ENCODE results near the gene PTK7.
A peak's percentile ranks its signal among the peaks of the same experiment; 100 is the strongest.

Gene PTK7

GRCh38 chr6:43175676-43176422, 99.7 kb downstream of the PTK7 start:
- no peaks in the 10 kb centered on the region for H3K27me3 ChIP-seq (replicated peaks; ENCODE audit: control insufficient read depth, insufficient read depth, low read length, poor library complexity, severe bottlenecking)
- no peaks in the 10 kb centered on the region for H3K9me3 ChIP-seq (ENCODE audit: control insufficient read depth, low read length)
- H3K36me3 ChIP-seq (ENCODE audit: control insufficient read depth, insufficient read depth, low read length): peaks cover 30% of the 10 kb centered on the region
- H3K27ac ChIP-seq (ENCODE audit: insufficient read depth, low read length, poor library complexity, severe bottlenecking): peak overlapping the region; percentile 74
- no peak for DNase-seq
- peaks cover 27% of the 10 kb centered on the region for H3K4me1 ChIP-seq (ENCODE audit: control insufficient read depth, insufficient read depth, low read length, poor library complexity, severe bottlenecking)
- H3K4me3 ChIP-seq (ENCODE audit: insufficient read depth, low read depth, low read length, poor library complexity, severe bottlenecking): no peak overlapping the region

GRCh38 chr6:43176423-43176786, 100.3 kb downstream of the PTK7 start:
- Histone ChIP-seq H3K27ac (ENCODE audit: insufficient read depth, low read length, poor library complexity, severe bottlenecking) (peak overlapping the region; percentile 30), H3K27me3 (replicated peaks; ENCODE audit: control insufficient read depth, insufficient read depth, low read length, poor library complexity, severe bottlenecking) (no peaks in the 10 kb centered on the region), H3K4me1 (ENCODE audit: control insufficient read depth, insufficient read depth, low read length, poor library complexity, severe bottlenecking) (peaks cover 28% of the 10 kb centered on the region), H3K4me3 (ENCODE audit: insufficient read depth, low read depth, low read length, poor library complexity, severe bottlenecking) (no peak overlapping the region), H3K9me3 (ENCODE audit: control insufficient read depth, low read length) (no peaks in the 10 kb centered on the region), H3K36me3 (ENCODE audit: control insufficient read depth, insufficient read depth, low read length) (peaks cover 30% of the 10 kb centered on the region)
- no peak for DNase-seq

- H3K4me3 ChIP-seq (ENCODE audit: insufficient read depth, low read depth, low read length, poor library complexity, severe bottlenecking): no peak overlapping the region
- H3K9me3 ChIP-seq (ENCODE audit: control insufficient read depth, low read length): no peaks in the 10 kb centered on the region
- DNase-seq: no peak
- no peak overlapping the region for H3K27ac ChIP-seq (ENCODE audit: insufficient read depth, low read length, poor library complexity, severe bottlenecking)
- peaks cover 30% of the 10 kb centered on the region for H3K36me3 ChIP-seq (ENCODE audit: control insufficient read depth, insufficient read depth, low read length)
- peaks cover 32% of the 10 kb centered on the region for H3K4me1 ChIP-seq (ENCODE audit: control insufficient read depth, insufficient read depth, low read length, poor library complexity, severe bottlenecking)
- H3K27me3 ChIP-seq (replicated peaks; ENCODE audit: control insufficient read depth, insufficient read depth, low read length, poor library complexity, severe bottlenecking): no peaks in the 10 kb centered on the region
Measured at GRCh38 chr6:43178150-43178549, 102.0 kb downstream of the PTK7 start.

- no peaks in the 10 kb centered on the region for H3K9me3 ChIP-seq (ENCODE audit: control insufficient read depth, low read length)
- H3K4me1 ChIP-seq (ENCODE audit: control insufficient read depth, insufficient read depth, low read length, poor library complexity, severe bottlenecking): peaks cover 32% of the 10 kb centered on the region
- no peak overlapping the region for H3K4me3 ChIP-seq (ENCODE audit: insufficient read depth, low read depth, low read length, poor library complexity, severe bottlenecking)
- H3K27me3 ChIP-seq (replicated peaks; ENCODE audit: control insufficient read depth, insufficient read depth, low read length, poor library complexity, severe bottlenecking): no peaks in the 10 kb centered on the region
- peak overlapping the region; percentile 8 for H3K27ac ChIP-seq (ENCODE audit: insufficient read depth, low read length, poor library complexity, severe bottlenecking)
- peaks cover 30% of the 10 kb centered on the region for H3K36me3 ChIP-seq (ENCODE audit: control insufficient read depth, insufficient read depth, low read length)
- no peak for DNase-seq
Measured at GRCh38 chr6:43178951-43179830, 103.1 kb downstream of the PTK7 start.

- H3K9me3 ChIP-seq (ENCODE audit: control insufficient read depth, low read length): no peaks in the 10 kb centered on the region
- no peak for DNase-seq
- no peak overlapping the region for H3K27ac ChIP-seq (ENCODE audit: insufficient read depth, low read length, poor library complexity, severe bottlenecking)
- H3K27me3 ChIP-seq (replicated peaks; ENCODE audit: control insufficient read depth, insufficient read depth, low read length, poor library complexity, severe bottlenecking): no peaks in the 10 kb centered on the region
- peaks cover 33% of the 10 kb centered on the region for H3K4me1 ChIP-seq (ENCODE audit: control insufficient read depth, insufficient read depth, low read length, poor library complexity, severe bottlenecking)
- no peak overlapping the region for H3K4me3 ChIP-seq (ENCODE audit: insufficient read depth, low read depth, low read length, poor library complexity, severe bottlenecking)
- H3K36me3 ChIP-seq (ENCODE audit: control insufficient read depth, insufficient read depth, low read length): peaks cover 33% of the 10 kb centered on the region
Measured at GRCh38 chr6:43180058-43180457, 103.9 kb downstream of the PTK7 start.

- DNase-seq: no peak
- Histone ChIP-seq H3K27me3 (replicated peaks; ENCODE audit: control insufficient read depth, insufficient read depth, low read length, poor library complexity, severe bottlenecking) (no peaks in the 10 kb centered on the region), H3K9me3 (ENCODE audit: control insufficient read depth, low read length) (no peaks in the 10 kb centered on the region), H3K36me3 (ENCODE audit: control insufficient read depth, insufficient read depth, low read length) (peaks cover 30% of the 10 kb centered on the region), H3K4me1 (ENCODE audit: control insufficient read depth, insufficient read depth, low read length, poor library complexity, severe bottlenecking) (peaks cover 41% of the 10 kb centered on the region), H3K4me3 (ENCODE audit: insufficient read depth, low read depth, low read length, poor library complexity, severe bottlenecking) (no peak overlapping the region), H3K27ac (ENCODE audit: insufficient read depth, low read length, poor library complexity, severe bottlenecking) (peak overlapping the region; percentile 83)
Measured at GRCh38 chr6:43180985-43181384, 104.9 kb downstream of the PTK7 start.

GRCh38 chr6:43181621-43181941, 105.5 kb downstream of the PTK7 start:
- H3K4me3 ChIP-seq (ENCODE audit: insufficient read depth, low read depth, low read length, poor library complexity, severe bottlenecking): peak overlapping the region; percentile 80
- H3K27ac ChIP-seq (ENCODE audit: insufficient read depth, low read length, poor library complexity, severe bottlenecking): peak overlapping the region; percentile 83
- peaks cover 43% of the 10 kb centered on the region for H3K4me1 ChIP-seq (ENCODE audit: control insufficient read depth, insufficient read depth, low read length, poor library complexity, severe bottlenecking)
- H3K27me3 ChIP-seq (replicated peaks; ENCODE audit: control insufficient read depth, insufficient read depth, low read length, poor library complexity, severe bottlenecking): no peaks in the 10 kb centered on the region
- no peaks in the 10 kb centered on the region for H3K9me3 ChIP-seq (ENCODE audit: control insufficient read depth, low read length)
- no peak for DNase-seq
- H3K36me3 ChIP-seq (ENCODE audit: control insufficient read depth, insufficient read depth, low read length): peaks cover 30% of the 10 kb centered on the region

GRCh38 chr6:43181942-43182860, 106.1 kb downstream of the PTK7 start, which contains the start of gene CUL9:
CUL9 (plus strand) TSS chr6:43182196; CDS start chr6:43184311, 2,115 bp downstream.
- H3K9me3 ChIP-seq (ENCODE audit: control insufficient read depth, low read length): no peaks in the 10 kb centered on the region
- H3K4me1 ChIP-seq (ENCODE audit: control insufficient read depth, insufficient read depth, low read length, poor library complexity, severe bottlenecking): peaks cover 43% of the 10 kb centered on the region
- peak within 1 kb of the TSS; percentile 80 for H3K4me3 ChIP-seq (ENCODE audit: insufficient read depth, low read depth, low read length, poor library complexity, severe bottlenecking)
- peak; percentile 68 to 75 (median 69) for DNase-seq
- H3K27ac ChIP-seq (ENCODE audit: insufficient read depth, low read length, poor library complexity, severe bottlenecking): peak within 1 kb of the TSS; percentile 83
- peaks cover 31% of the 10 kb centered on the region for H3K36me3 ChIP-seq (ENCODE audit: control insufficient read depth, insufficient read depth, low read length)
- H3K27me3 ChIP-seq (replicated peaks; ENCODE audit: control insufficient read depth, insufficient read depth, low read length, poor library complexity, severe bottlenecking): no peaks in the 10 kb centered on the region

- H3K4me1 ChIP-seq (ENCODE audit: control insufficient read depth, insufficient read depth, low read length, poor library complexity, severe bottlenecking): peaks cover 43% of the 10 kb centered on the region
Measured at GRCh38 chr6:43183441-43183840, 107.3 kb downstream of the PTK7 start.

More at GRCh38 chr6:43183441-43183840, 107.3 kb downstream of the PTK7 start:
- Histone ChIP-seq H3K27me3 (replicated peaks; ENCODE audit: control insufficient read depth, insufficient read depth, low read length, poor library complexity, severe bottlenecking) (no peaks in the 10 kb centered on the region), H3K36me3 (ENCODE audit: control insufficient read depth, insufficient read depth, low read length) (peaks cover 34% of the 10 kb centered on the region), H3K27ac (ENCODE audit: insufficient read depth, low read length, poor library complexity, severe bottlenecking) (no peak overlapping the region), H3K4me3 (ENCODE audit: insufficient read depth, low read depth, low read length, poor library complexity, severe bottlenecking) (no peak overlapping the region), H3K9me3 (ENCODE audit: control insufficient read depth, low read length) (no peaks in the 10 kb centered on the region)
- no peak for DNase-seq

All from effector memory CD4-positive, alpha-beta T cell (primary cell).